CMK (cell line): ENCODE data around the gene MARK1.
"Not testable (repeated sequence)": the region's sequence is repeated elsewhere in the genome, so short reads cannot be mapped to it uniquely, and the experiment has no call there.

Experiments
- DNase-seq: peaks from one replicate; pipeline ENCODE4 v3.0.0-alpha.2; 2010; ENCODE audit warnings: low read depth

Gene MARK1

DNA sequence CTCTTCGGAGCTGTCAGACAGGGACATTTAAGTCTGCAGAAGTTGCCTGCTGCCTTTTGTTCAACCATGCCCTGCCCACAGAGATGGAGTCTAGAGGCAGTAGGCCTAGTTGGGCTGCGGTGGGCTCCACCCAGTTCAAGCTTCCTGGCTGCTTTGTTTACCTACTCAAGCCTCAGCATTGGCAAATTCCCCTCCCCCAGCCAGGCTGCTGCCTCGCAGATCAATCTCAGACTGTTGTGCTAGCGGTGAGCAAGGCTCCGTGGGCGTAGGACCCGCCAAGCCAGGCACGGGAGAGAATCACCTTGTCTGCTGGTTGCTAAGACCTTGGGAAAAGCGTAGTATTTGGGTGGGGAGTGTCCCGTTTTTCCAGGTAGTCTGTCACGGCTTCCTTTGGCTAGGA, 83.2 kb downstream of the MARK1 start:
- DNase-seq, result not testable (repeated sequence)

DNA sequence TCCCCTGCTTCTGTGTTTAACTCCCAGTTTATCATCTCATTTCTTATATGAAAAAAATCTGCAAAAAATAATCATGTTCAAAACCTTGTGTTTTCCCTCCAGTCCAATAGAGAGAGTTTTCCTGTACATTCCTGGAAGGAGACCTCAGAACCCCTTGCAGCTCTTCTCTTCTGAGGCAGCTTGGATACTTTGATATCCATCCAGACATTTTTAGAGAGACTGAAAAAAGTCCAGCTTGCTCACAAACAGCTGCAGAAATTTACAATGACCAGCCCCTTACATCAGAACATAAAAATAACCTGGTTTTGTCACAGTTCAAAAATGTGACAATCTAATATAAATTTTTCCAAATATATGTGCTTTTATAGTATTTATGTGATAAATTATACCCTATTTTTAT, 88.9 kb downstream of the MARK1 start:
- DNase-seq, result no peak

DNA sequence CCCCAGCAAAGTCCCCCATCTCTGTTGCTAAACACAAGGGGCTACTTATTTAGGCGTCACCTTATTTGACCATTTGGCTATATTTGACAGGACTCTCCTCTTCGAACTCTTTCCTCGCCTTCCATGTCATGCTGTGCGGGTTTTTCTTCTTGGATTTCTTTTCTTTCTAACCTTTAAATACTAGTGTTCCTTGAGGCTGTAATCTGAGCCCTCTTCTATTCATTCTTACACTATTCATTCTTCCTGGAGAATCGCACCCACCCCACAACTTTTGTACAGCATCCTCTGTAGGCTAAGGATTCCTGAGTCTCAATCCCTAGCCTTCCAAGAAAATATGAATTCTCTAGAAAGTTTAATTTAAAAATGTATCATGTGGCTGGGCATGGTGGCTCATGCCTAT, 100.5 kb downstream of the MARK1 start:
- DNase-seq, result no peak

DNA sequence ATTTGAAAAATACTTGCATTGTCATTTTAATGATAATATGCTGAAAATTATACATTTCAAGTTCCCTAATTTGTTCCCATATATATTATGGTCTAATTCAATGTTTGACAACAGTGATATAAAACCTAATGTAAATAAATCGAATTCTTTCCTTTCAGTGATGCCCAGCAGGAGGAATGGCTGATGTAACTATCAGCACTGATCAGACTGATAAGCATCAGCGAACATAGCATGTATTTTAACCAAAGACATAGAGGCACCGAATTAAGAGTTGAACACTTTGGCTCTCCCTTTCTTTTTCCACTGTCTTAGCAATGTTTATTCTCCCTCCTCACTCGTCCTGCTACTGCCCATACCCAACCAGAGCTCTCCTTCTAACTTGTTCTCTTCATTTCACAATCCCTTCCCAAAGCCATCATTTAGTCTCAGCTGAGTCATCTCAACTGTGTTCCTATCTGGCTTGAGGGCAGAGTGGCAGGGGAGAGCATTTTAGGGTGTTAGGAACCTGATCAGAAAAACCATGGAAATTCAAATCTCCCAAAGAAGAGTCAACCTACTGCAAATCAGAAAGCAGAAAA, 103.4 kb downstream of the MARK1 start:
- no peak for DNase-seq

DNA sequence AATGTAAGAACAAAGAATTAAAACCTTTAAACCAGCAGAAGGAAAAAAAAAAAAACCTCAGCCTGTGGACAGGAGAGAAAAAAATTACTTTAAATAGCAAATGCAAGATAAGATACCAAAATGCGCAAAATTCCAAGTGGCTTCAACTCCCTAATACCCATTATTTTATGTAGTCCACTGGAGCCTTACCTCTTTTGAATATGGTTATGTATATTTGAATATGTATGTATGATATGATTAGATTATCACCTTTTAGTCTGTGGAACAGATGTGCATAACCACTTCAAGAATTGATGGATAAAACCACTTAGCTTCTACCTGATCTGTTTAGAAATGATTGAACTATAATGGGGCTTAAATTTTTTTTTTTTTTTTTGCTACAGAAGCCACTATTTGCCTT, 109.8 kb downstream of the MARK1 start:
- no peak for DNase-seq

DNA sequence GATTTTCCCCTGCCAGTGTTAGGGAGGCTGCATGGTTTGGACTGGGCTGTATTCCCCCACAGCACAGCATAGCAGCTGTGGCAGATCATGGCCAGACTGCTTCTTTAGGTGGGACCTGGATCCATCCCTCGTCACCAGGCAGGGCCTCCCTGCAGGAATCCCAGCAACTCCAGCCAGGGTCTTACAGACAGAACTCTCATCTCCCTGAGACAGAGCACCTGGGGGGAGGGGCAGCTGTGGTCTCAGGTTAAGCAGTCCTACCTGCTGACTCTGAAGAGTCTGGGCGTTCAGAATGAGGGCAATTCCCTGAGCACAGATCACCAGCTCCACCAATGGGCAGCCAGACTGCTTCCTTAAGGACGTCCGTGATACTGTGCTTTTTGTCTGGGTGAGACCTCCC, 114.3 kb downstream of the MARK1 start:
- no peak for DNase-seq

DNA sequence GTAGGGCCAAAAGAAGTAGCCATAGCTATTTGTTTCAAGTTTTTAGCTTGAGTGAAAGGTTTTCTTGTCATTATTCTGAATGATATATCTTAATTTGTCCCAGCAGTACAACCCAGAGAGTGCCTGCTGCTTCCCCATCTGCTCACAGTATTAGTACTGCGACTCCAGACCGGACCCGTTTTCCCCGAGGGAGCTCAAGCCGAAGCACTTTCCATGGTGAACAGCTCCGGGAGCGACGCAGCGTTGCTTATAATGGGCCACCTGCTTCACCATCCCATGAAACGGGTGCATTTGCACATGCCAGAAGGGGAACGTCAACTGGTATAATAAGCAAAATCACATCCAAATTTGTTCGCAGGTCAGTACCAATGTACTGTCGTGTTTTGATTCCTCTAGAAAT, 125.1 kb downstream of the MARK1 start:
- DNase-seq, result no peak

DNA sequence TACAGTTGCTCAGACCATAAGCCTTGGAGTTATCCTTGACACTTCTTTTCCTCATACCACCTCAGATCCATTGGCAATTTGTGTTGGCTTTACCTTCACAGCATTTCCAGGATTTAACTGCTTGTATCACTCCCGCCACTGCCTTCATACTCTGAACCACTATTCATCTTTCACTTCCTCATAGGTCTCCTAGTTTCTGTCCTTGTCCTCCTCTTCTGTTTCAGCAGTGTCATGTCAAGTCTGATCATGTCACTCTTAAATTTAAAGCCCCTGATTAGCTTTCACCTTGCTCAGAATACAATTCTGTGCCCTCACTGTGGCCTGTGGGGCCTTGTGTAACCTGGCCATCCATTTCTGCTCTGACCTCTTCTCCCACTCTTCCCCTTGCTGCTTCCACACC, 127.6 kb downstream of the MARK1 start:
- DNase-seq, result no peak

DNA sequence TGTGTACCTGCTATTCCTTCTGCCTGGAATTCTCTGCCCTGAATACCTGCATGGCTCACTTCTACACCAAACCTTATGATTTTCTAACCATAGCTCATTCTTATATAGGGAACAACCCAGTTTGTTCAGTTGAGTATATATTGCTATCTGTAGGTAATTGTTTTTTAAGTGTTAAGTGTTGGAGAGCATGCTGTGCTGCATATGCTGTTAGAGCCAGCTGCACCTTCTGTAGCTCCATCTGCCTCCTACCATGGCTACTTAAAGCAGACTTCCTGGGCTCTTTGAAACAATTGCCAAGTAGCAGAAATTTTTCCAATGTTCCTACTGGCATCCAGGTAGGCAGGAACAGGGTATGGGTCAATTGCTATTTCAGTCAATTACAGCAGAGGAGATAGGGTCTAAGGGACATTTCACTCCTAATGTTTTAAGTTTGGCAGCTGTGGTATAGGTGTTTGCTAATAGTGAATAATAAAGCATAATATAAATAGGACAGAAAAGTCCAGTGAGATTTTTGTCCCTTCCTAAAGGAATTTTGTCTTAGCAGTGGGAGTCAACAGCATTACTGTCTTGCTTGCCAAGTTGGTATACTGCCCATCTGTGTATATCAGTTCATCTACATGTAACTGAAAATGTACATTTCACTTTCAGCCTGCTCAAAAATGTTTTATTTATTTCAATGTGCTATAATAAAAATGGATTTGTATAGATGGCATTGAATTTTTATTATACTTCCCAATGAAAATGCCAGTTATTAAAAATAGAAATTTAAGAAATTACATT, 128.2 kb downstream of the MARK1 start:
- no peak for DNase-seq

DNA sequence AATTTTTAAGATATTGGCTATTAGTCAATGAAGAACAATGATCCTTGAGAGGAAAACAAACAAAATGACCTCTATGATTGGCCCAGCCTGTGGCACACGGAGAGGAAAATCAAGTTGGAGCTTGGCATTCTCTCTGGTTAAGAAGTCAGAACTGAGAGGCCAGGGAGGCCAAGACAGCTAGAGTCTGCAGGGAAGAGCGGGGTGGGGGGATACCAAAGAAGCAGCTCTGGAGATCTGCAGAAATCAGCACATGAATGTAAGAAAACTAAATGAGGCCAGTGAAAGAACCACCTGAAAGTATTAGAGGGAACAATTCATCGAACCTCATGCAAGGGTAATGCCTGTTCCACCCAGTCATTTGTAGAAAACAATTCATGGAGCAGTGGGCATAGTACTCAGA, 138.4 kb downstream of the MARK1 start:
- DNase-seq, result no peak

DNA sequence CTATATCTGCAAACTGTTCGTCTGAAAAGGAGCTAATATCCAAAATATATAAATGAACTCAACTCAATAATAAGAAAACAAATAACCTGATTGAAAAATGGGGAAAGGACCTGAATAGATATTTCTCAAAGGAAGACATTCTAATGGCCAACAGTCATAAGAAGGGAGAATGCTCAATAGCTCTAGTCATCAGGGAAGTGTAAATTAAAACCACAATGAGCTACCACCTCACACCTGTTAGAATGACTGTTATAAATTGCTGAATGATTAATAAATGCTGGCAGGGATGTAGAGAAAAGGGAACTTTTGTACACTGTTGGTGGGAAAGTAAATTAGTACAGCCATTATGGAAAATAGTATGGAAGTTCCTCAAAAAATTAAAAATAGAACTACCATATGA, 141.1 kb downstream of the MARK1 start:
- DNase-seq, result no peak

DNA sequence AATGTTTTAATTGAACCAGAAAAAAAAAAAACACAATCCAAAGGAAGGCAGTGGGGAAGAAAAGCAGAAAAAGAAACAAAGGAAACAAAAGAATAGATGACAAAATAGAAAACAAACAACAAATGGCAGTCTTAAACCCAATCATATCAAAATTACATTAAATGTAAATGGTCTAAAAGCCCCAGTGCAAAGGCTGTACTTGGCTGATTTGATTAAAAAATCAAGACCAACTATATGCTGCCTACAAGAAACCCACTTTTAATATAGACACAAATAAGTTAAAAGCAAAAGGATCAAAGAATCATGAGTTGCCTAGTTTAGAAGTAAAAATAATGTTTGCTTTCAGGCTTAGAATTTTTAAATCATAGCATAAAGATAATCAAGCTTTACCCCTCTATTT, 142.4 kb downstream of the MARK1 start:
- no peak for DNase-seq

DNA sequence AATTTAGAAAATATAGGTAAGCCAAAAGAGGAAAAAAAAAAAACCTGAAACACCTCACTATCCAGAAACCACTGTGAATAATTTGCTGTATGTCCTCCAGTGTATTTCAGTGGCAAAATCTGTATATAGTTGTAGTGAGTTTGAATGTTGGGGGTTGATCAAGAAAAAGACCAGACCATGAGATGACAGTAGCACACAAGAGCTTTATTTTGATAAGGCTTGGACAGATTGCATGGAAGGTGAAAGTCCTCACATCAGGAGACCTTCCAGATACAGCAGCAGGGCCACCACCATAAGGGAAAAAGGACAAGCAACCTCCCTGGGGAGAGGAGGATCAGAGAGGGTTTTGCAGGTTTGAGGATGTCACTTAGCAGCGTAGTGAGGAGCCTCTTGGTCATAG, 146.0 kb downstream of the MARK1 start:
- DNase-seq, result no peak

DNA sequence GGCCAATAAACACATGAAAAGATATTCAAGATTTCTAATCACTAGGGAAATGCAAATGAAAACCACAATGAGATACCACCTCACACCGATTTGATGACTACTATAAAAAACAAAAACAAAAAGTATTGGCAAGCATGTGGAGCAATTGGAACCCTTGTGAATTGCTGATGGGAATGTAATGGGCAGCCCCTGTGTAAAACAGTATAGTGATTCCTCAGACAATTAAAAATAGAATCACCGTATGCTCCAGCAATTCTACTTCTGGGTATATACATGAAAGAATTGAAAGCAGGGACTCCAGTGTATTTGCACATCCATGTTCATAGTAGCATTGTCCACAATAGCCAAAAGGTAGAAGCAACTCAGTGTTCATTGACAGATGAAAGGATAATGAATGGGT, 149.3 kb downstream of the MARK1 start:
- DNase-seq, result no peak

DNA sequence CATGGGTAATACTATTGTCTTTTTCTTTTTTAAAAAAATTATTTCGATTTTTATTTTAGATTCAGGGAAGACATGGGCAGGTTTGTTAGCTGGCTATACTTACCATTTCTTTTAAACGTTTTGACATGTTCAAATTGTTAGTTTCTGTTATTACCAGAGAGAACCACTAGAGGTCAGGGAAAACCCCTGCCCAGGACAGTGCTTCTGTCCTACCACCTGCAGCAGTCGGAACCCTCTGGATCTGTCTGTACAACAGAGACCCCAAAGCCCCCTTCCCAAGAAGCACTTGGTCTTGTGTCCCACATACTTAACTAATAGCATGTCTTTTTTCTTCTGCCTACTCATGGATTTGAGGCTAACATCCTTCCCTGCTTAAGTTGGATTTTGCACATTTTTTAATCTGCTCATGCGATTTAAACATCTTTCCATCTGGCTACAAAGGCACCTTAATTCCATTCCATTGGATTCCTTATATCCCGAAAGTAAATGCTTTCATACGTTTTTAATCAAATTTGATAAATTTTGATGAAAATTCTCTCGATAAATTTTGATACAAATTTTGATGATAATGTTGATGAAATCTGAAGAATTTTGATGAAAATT, 152.2 kb downstream of the MARK1 start:
- peak; percentile 20 for DNase-seq

DNA sequence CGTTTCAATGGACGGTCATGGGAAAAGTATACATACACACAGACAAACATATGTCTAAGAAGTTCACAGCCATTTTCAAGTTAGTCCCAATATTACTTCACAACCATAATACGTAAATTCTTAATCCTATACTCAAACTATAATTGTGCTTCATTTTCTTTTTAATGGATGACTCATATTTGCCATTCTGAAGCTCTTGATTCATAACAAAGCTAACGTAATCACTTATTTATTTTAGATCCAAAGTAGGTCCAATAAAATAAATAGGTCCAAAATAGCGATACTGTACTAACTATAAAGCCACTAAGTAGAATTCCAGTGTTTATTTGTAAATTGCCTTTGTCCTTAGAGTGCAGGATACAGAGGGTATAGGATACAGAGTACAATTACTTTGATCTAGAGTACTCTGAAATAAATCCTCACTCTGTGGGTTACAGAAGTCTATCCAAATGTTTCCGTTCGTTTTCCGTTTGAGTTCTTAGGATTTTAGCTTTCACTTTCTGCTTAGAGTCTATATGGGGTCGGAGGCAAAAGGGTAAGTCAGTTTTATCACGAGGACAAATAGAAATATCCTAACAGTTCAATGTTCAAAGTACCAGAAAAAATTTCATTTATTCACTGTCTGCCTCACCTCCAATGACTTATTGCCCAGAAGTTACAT, 153.4 kb downstream of the MARK1 start:
- DNase-seq, result no peak

DNA sequence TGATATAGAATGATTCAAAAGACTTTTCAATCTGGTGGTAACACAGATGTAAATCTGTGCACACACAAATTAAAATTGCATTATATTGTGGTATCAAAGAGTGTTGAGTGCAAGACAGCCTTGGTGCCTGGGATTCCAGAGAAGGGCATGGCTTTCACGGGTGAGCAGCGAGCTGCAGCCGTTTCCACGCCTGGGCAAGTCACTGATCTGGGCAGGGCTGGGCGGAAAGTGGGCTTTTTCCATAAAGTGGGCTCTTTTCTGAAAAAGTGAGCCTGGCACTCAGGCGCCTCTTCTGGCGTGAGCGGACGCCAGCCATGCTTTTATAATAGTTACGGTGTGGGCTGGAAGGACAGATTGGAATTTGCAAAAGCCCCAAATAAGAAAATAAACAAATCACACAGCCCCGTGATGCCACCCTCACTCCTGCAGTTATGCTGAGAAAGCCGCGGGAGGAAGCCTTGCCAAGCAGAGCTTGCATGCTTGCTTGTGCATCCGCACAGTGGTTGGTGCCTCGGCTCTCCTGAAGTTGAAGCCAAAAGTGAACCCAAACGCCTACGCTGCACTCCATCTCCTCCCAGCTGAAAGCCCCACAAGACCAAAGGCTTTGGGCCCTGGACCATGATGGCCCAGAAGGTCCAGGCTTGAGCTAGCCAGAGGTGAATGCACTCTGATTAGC, 155.1 kb downstream of the MARK1 start:
- no peak for DNase-seq

DNA sequence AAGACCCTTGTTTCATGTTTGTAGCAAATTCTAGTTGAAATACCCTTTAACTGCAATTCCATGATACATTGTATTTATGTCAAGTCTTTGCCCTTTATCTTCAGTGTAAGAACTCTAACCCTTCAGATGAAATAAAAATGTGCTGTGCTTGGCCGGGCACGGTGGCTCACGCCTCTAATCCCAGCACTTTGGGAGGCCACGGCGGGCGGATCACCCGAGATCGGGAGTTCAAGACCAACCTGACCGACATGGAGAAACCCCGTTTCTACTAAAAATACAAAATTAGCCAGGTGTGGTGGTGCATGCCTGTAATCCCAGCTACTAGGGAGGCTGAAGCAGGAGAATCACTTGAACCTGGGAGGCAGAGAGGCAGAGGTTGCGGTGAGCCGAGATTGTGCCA, 155.8 kb downstream of the MARK1 start:
- DNase-seq, result not testable (repeated sequence)

DNA sequence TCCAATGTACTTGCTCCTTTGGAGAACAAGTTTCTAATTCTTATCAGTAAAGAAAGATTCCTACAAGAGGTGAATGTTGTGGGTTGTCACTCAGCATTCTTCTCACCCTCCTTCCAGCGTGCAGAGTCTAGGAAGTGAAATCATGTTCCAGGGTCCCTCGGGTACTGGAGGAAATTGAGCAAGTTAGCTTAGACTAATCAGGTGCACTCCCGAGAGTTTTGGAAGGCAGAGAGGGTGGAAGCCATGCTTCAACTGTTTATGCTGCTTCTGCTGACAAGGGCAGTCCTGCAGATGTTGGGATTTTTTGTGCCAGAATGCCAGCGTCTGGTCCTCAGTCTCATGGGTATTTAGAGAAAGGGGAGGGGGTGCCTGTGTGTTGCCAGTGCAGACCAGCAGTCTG, 157.0 kb downstream of the MARK1 start:
- no peak for DNase-seq

DNA sequence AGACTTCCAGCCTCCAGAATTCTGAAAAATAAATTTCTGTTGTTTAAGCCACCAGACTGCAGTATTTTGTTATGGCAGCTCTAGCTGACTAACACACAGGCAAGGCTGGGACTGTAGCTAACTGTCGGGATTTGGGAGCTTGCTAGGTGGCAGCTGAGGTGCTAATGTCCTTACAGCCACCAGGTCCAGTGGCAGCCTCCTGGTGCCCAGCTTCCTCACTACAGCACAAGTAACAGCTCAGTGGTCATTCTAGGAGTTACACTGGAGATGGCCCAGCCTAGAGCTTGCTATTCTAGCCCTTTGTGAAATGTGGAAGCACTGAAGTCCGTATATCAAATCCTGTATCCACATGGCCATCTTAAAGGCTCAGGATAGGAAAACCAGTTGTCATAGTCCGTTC, 157.9 kb downstream of the MARK1 start:
- DNase-seq, result no peak

DNA sequence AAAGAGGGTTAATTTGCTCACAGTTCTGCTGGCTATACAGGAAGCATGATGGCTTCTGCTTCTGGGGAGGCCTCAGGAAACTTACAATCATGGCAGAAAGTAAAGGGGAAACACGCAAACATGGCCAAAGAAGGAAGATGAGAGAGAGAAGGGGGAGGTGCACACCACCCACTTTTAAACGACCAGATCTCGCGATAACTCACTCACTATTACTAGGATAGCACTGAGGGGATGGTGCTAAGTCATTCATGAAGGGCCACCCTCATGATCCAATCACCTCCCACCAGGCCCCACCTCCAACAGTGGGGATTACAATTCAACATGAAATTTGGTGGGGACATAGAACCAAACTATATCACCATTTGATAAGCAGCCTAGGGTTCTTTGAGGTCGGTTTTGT, 159.9 kb downstream of the MARK1 start:
- no peak for DNase-seq

DNA sequence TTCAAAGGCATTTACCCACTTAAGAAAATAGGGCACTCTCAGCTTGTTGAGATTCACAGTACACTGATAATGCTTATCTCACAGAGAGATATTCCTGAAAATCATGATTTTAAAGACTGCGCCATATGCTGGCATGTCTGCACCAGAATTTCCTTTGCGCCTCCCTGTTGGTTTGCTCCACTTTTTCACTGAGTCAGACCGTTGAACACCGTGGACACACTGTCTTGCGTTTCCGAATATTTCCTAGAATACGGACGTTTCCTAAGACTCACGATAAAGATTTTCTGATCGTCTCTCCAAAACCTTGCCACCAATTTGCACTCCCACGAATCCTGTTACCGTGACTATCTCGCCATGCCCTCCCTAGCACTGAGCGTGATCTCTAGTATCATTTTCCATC, 161.7 kb downstream of the MARK1 start:
- no peak for DNase-seq
